ENCODE measurements around the gene SIRT6.

DNA sequence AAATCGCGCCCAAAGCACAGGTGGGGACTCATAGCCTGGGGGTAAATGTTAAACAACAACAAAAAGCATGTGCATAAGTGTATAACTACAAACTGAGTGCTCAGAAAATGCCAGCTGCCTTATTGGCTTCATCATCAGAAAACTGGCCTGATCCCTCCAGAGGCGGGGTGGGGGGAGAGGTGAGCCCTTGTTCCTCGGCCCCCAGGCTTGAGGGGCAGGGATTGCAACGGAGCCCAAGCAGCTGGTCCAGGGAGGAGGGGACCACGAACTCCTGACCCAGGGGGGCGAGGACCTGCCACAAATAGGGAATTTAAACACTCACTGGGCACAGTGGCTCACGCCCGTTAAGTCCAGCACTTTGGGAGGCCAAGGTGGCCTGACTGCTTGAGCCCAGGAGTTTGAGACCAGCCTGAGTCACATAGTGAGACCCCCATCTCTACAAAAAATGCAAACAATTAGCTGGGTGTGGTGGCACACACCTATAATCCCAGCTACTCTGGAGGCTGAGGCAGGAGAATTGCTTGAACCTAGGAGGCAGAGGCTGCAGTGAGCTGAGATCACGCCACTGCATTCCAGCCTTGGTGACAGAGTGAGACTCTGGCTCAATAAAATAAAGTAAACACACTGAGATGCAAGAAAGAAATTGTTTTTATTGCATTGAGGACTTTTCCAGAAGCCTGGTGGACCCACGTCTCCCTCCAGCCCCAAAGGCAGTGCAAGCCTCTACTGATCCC, 8.7 kb downstream of the SIRT6 start:
- TF ChIP-seq, protein P1, sequence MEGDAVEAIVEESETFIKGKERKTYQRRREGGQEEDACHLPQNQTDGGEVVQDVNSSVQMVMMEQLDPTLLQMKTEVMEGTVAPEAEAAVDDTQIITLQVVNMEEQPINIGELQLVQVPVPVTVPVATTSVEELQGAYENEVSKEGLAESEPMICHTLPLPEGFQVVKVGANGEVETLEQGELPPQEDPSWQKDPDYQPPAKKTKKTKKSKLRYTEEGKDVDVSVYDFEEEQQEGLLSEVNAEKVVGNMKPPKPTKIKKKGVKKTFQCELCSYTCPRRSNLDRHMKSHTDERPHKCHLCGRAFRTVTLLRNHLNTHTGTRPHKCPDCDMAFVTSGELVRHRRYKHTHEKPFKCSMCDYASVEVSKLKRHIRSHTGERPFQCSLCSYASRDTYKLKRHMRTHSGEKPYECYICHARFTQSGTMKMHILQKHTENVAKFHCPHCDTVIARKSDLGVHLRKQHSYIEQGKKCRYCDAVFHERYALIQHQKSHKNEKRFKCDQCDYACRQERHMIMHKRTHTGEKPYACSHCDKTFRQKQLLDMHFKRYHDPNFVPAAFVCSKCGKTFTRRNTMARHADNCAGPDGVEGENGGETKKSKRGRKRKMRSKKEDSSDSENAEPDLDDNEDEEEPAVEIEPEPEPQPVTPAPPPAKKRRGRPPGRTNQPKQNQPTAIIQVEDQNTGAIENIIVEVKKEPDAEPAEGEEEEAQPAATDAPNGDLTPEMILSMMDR (IDR thresholded peaks at IDR 0.05 in 2 of 3, conservative IDR thresholded peaks at IDR 0.05 in 1 of 3; ENCODE audit: insufficient read depth in 2 of 3, low read depth in 1 of 3, low read length in 3 of 3), result no peak
- TF ChIP-seq POLR2AphosphoS2 (IDR thresholded peaks at IDR 0.05; ENCODE audit: low read length) (no peak), TCF7L2 (IDR thresholded peaks at IDR 0.05; ENCODE audit: low read depth, low read length) (no peak)
- TF ChIP-seq, protein P2, sequence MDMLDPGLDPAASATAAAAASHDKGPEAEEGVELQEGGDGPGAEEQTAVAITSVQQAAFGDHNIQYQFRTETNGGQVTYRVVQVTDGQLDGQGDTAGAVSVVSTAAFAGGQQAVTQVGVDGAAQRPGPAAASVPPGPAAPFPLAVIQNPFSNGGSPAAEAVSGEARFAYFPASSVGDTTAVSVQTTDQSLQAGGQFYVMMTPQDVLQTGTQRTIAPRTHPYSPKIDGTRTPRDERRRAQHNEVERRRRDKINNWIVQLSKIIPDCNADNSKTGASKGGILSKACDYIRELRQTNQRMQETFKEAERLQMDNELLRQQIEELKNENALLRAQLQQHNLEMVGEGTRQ (CRISPR knock-in tag; IDR thresholded peaks at IDR 0.05), result no peak
- TF ChIP-seq, protein P3, sequence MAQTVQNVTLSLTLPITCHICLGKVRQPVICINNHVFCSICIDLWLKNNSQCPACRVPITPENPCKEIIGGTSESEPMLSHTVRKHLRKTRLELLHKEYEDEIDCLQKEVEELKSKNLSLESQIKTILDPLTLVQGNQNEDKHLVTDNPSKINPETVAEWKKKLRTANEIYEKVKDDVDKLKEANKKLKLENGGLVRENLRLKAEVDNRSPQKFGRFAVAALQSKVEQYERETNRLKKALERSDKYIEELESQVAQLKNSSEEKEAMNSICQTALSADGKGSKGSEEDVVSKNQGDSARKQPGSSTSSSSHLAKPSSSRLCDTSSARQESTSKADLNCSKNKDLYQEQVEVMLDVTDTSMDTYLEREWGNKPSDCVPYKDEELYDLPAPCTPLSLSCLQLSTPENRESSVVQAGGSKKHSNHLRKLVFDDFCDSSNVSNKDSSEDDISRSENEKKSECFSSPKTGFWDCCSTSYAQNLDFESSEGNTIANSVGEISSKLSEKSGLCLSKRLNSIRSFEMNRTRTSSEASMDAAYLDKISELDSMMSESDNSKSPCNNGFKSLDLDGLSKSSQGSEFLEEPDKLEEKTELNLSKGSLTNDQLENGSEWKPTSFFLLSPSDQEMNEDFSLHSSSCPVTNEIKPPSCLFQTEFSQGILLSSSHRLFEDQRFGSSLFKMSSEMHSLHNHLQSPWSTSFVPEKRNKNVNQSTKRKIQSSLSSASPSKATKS (CRISPR knock-in tag; IDR thresholded peaks at IDR 0.05), result no peak
- TF ChIP-seq, protein P4, sequence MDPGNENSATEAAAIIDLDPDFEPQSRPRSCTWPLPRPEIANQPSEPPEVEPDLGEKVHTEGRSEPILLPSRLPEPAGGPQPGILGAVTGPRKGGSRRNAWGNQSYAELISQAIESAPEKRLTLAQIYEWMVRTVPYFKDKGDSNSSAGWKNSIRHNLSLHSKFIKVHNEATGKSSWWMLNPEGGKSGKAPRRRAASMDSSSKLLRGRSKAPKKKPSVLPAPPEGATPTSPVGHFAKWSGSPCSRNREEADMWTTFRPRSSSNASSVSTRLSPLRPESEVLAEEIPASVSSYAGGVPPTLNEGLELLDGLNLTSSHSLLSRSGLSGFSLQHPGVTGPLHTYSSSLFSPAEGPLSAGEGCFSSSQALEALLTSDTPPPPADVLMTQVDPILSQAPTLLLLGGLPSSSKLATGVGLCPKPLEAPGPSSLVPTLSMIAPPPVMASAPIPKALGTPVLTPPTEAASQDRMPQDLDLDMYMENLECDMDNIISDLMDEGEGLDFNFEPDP (CRISPR knock-in tag; IDR thresholded peaks at IDR 0.05), result no peak
- TF ChIP-seq, protein P5, sequence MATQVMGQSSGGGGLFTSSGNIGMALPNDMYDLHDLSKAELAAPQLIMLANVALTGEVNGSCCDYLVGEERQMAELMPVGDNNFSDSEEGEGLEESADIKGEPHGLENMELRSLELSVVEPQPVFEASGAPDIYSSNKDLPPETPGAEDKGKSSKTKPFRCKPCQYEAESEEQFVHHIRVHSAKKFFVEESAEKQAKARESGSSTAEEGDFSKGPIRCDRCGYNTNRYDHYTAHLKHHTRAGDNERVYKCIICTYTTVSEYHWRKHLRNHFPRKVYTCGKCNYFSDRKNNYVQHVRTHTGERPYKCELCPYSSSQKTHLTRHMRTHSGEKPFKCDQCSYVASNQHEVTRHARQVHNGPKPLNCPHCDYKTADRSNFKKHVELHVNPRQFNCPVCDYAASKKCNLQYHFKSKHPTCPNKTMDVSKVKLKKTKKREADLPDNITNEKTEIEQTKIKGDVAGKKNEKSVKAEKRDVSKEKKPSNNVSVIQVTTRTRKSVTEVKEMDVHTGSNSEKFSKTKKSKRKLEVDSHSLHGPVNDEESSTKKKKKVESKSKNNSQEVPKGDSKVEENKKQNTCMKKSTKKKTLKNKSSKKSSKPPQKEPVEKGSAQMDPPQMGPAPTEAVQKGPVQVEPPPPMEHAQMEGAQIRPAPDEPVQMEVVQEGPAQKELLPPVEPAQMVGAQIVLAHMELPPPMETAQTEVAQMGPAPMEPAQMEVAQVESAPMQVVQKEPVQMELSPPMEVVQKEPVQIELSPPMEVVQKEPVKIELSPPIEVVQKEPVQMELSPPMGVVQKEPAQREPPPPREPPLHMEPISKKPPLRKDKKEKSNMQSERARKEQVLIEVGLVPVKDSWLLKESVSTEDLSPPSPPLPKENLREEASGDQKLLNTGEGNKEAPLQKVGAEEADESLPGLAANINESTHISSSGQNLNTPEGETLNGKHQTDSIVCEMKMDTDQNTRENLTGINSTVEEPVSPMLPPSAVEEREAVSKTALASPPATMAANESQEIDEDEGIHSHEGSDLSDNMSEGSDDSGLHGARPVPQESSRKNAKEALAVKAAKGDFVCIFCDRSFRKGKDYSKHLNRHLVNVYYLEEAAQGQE (IDR thresholded peaks at IDR 0.05; ENCODE audit: borderline replicate concordance), result no peak
- TF ChIP-seq, protein P5 (CRISPR knock-in tag; IDR thresholded peaks at IDR 0.05; ENCODE audit: low read depth), result no peak

Measured in K562 (cell line).